H9 (cell line): Measurements from ENCODE around the gene TCF7L1. TPM values are rescaled to one million over a fixed set of nuclear protein-coding genes. Genes with fewer than 3 reads are reported as not detected.
A peak's percentile ranks its signal among the peaks of the same experiment; 100 is the strongest.

ENCODE experiments used
- DNase-seq: peaks from one replicate; pipeline ENCODE4 v3.0.0-alpha.2; 2017
- H2AFZ ChIP-seq: one replicate; pipeline ENCODE4 v1.6.1; 2013; ENCODE audit warnings: mild to moderate bottlenecking, low read length, control low read depth, moderate library complexity
- H2AK5ac ChIP-seq: 2 replicates; pipeline ENCODE4 v1.6.1; 2013; ENCODE audit warnings: low read length, control low read depth, mixed read lengths; ENCODE audit not compliant: insufficient read length
- H2BK120ac ChIP-seq: one replicate; pipeline ENCODE4 v1.6.1; 2013; ENCODE audit warnings: low read depth, mild to moderate bottlenecking, low read length, control low read depth, inconsistent platforms; ENCODE audit not compliant: poor library complexity, severe bottlenecking
- H2BK12ac ChIP-seq: 2 replicates; pipeline ENCODE4 v1.6.1; 2013; ENCODE audit warnings: low read length, control low read depth, mixed read lengths, low read depth; ENCODE audit not compliant: insufficient read length
- H2BK15ac ChIP-seq: 2 replicates; pipeline ENCODE4 v1.6.1; 2013; ENCODE audit warnings: low read depth, low read length, control low read depth
- H2BK20ac ChIP-seq: one replicate; pipeline ENCODE4 v1.6.1; 2013; ENCODE audit warnings: low read depth, mild to moderate bottlenecking, low read length, control low read depth, inconsistent platforms; ENCODE audit not compliant: poor library complexity, severe bottlenecking
- H2BK5ac ChIP-seq: 2 replicates; pipeline ENCODE4 v1.6.1; 2013; ENCODE audit warnings: low read length, control low read depth, mixed read lengths; ENCODE audit not compliant: insufficient read length
- H3K14ac ChIP-seq: 2 replicates; pipeline ENCODE4 v1.6.1; 2013; ENCODE audit warnings: low read length, control low read depth; ENCODE audit not compliant: insufficient read depth
- H3K18ac ChIP-seq: 2 replicates; pipeline ENCODE4 v1.6.1; 2013; ENCODE audit warnings: low read depth, mild to moderate bottlenecking, mixed read lengths, low read length, control low read depth; ENCODE audit not compliant: insufficient read length
- H3K23ac ChIP-seq: 2 replicates; pipeline ENCODE4 v1.6.1; 2013; ENCODE audit warnings: low read length, control low read depth, mixed read lengths, low read depth; ENCODE audit not compliant: insufficient read length
- H3K23me2 ChIP-seq: 2 replicates; pipeline ENCODE4 v1.6.1; 2013; ENCODE audit warnings: low read depth, mild to moderate bottlenecking, mixed read lengths, low read length, control low read depth; ENCODE audit not compliant: insufficient read length, poor library complexity, severe bottlenecking
- H3K27ac ChIP-seq: 2 replicates; pipeline ENCODE4 v1.5.1; 2013; ENCODE audit warnings: low read length, control low read depth, mixed read lengths, low read depth; ENCODE audit not compliant: insufficient read length
- H3K27me3 ChIP-seq: 2 replicates; pipeline ENCODE4 v1.6.1; 2013; ENCODE audit warnings: low read length, control low read depth, inconsistent platforms; ENCODE audit not compliant: insufficient read depth
- H3K4ac ChIP-seq: 2 replicates; pipeline ENCODE4 v1.6.1; 2013; ENCODE audit warnings: low read depth, mild to moderate bottlenecking, control low read depth, inconsistent platforms, low read length, moderate library complexity
- H3K4me1 ChIP-seq: 2 replicates; pipeline ENCODE4 v1.6.1; 2013; ENCODE audit warnings: low read length, control low read depth, inconsistent platforms; ENCODE audit not compliant: insufficient read depth
- H3K4me2 ChIP-seq: 2 replicates; pipeline ENCODE4 v1.6.1; 2013; ENCODE audit warnings: low read length, control low read depth, mixed read lengths; ENCODE audit not compliant: insufficient read length, insufficient read depth
- H3K56ac ChIP-seq: 2 replicates; pipeline ENCODE4 v1.6.1; 2013; ENCODE audit warnings: low read depth, mild to moderate bottlenecking, mixed read lengths, low read length, control low read depth; ENCODE audit not compliant: insufficient read length
- H3K79me1 ChIP-seq: 2 replicates; pipeline ENCODE4 v1.6.1; 2013; ENCODE audit warnings: low read depth, mild to moderate bottlenecking, moderate library complexity, low read length, control low read depth, inconsistent platforms; ENCODE audit not compliant: insufficient read depth, poor library complexity, severe bottlenecking
- H3K79me2 ChIP-seq: 2 replicates; pipeline ENCODE4 v1.6.1; 2013; ENCODE audit warnings: low read length, control low read depth, inconsistent platforms; ENCODE audit not compliant: insufficient read depth
- H3K9ac ChIP-seq: 2 replicates; pipeline ENCODE4 v1.6.1; 2013; ENCODE audit warnings: low read length, control low read depth, mixed read lengths; ENCODE audit not compliant: insufficient read length; ENCODE audit errors: extremely low read depth
- H3K9me3 ChIP-seq: one replicate; pipeline ENCODE4 v1.6.1; 2013; ENCODE audit warnings: low read depth, low read length, inconsistent platforms; ENCODE audit not compliant: control insufficient read depth
- H3T11ph ChIP-seq: one replicate; pipeline ENCODE4 v1.6.1; 2013; ENCODE audit warnings: mild to moderate bottlenecking, low read length, control low read depth, inconsistent platforms
- H4K20me1 ChIP-seq: one replicate; pipeline ENCODE4 v1.6.1; 2013; ENCODE audit not compliant: control insufficient read depth, insufficient read length, insufficient read depth
- H4K5ac ChIP-seq: 2 replicates; pipeline ENCODE4 v1.6.1; 2013; ENCODE audit warnings: low read depth, mild to moderate bottlenecking, mixed read lengths, low read length, control low read depth; ENCODE audit not compliant: insufficient read length
- H4K8ac ChIP-seq: replicated peaks from 2 replicates; pipeline ENCODE4 v1.6.1; 2013; ENCODE audit warnings: low read length, control low read depth, mixed read lengths, low read depth; ENCODE audit not compliant: insufficient read length
- H4K91ac ChIP-seq: 2 replicates; pipeline ENCODE4 v1.6.1; 2013; ENCODE audit warnings: low read depth, mild to moderate bottlenecking, moderate library complexity, mixed read lengths, low read length, control low read depth; ENCODE audit not compliant: insufficient read length
- H3K27ac Mint-ChIP-seq, 3 experiments: 2 replicates in 2 of 3; 3 replicates in 1 of 3; pipeline ENCODE4 v1.8.0; 2020 to 2021; ENCODE audit warnings: mixed read lengths in 3 of 3, mild to moderate bottlenecking in 1 of 3, moderate library complexity in 1 of 3
- H3K27me3 Mint-ChIP-seq: 2 replicates; pipeline ENCODE4 v1.8.0; 2021; ENCODE audit warnings: low read depth, mild to moderate bottlenecking, moderate library complexity, mixed read lengths
- H3K36me3 Mint-ChIP-seq, 3 experiments: 2 replicates in 2 of 3; 3 replicates in 1 of 3; pipeline ENCODE4 v1.8.0; 2020 to 2021; ENCODE audit warnings: low read depth in 3 of 3, mixed read lengths in 3 of 3; ENCODE audit not compliant: insufficient read depth in 1 of 3
- H3K4me1 Mint-ChIP-seq, 2 experiments: 2 replicates each; pipeline ENCODE4 v1.8.0; 2020; ENCODE audit warnings: mixed read lengths in 2 of 2
- H3K4me3 Mint-ChIP-seq, 2 experiments: 2 replicates in 1 of 2; 3 replicates in 1 of 2; pipeline ENCODE4 v1.8.0; 2020 to 2021; ENCODE audit warnings: mild to moderate bottlenecking in 2 of 2, mixed read lengths in 2 of 2, moderate library complexity in 1 of 2
- H3K9me3 Mint-ChIP-seq, 2 experiments: 2 replicates in 1 of 2; 3 replicates in 1 of 2; pipeline ENCODE4 v1.8.0; 2020; ENCODE audit warnings: mild to moderate bottlenecking in 2 of 2, mixed read lengths in 2 of 2, moderate library complexity in 1 of 2
- WGBS: extraction: QIAGEN DNeasy Blood & Tissue Kit; methylation state at CpG from one replicate; pipeline ENCODE4 v1.1.7; 2013; ENCODE audit warnings: missing lambda C conversion rate, low lambda C conversion rate, mixed read lengths; ENCODE audit not compliant: insufficient read length; ENCODE audit errors: extremely low coverage; 5-methylcytosine and 5-hydroxymethylcytosine counted together
- long read RNA-seq: library from polyadenylated mRNA; unstranded; transcript quantifications from one replicate; pipeline ENCODE4 v2.0.0, GENCODE V29; 2020
- total RNA-seq: library from RNA; stranded (reverse); gene quantifications from 2 replicates; pipeline ENCODE4 v1.2.1, GENCODE V29; 2021
- TF ChIP-seq, protein P1 (sequence below): fragments of 200-600 bp; sonication (generic); conservative IDR thresholded peaks from 3 replicates; pipeline ENCODE4 v1.8.0; 2021; ENCODE audit warnings: antibody characterized with exemption, mild to moderate bottlenecking

Gene TCF7L1, protein sequence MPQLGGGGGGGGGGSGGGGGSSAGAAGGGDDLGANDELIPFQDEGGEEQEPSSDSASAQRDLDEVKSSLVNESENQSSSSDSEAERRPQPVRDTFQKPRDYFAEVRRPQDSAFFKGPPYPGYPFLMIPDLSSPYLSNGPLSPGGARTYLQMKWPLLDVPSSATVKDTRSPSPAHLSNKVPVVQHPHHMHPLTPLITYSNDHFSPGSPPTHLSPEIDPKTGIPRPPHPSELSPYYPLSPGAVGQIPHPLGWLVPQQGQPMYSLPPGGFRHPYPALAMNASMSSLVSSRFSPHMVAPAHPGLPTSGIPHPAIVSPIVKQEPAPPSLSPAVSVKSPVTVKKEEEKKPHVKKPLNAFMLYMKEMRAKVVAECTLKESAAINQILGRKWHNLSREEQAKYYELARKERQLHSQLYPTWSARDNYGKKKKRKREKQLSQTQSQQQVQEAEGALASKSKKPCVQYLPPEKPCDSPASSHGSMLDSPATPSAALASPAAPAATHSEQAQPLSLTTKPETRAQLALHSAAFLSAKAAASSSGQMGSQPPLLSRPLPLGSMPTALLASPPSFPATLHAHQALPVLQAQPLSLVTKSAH
- total RNA-seq = 112 and 117 TPM in 2 replicates
- long read RNA-seq, partial matches to known transcripts = 36 of 46 reads
- long read RNA-seq, other reads (novel, unspliced or antisense) = 9 of 46 reads

DNA sequence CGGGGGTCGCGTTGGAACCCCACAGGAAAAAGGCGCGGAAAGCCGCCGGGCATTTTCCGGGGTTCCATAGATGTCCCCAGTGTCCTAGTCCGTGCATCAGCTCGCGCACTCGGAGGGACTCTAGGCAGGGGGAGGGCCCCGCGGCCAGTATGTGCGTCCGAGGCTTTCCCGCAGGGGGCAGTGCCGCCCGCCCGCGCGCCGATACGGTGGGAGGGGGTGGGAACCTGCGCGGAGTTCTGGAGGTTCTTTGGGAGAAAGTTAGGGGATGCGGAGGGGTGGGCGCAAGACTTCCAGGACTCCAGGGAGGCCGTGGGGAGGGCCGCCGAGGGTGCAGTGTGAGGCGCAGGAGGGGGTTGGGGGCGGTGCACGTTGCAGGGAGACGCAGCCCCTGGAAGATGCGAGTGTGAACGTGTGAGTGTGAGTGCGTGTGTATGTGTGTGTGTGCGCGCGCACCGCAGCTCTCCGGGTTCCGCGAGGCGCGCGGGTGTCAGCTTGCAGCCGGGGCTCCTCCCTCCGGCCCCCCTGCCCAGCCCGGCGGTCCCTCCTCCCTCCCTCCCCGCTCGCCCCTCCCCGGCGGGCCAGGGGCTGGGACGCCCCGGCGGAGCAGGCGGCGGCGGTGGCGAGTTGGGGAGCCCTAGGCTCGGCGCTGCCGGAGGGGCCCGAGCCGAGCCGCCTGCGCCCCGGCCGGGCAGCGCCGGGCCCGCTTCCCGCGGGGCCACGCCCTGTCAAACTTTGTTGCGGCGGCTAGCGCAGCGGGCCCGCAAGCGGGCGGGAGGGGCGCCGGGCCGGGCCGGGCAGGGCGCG is at the start of gene TCF7L1:
TCF7L1 (plus strand) TSS at position 559 of the 804 bp plus-strand sequence. CDS start 293 bp downstream, outside the sequence.
- H3K9ac ChIP-seq = peak within 1 kb of the TSS; percentile 94
- Mint-ChIP-seq H3K27ac (peak within 1 kb of the TSS; percentile 97 to 99 (median 98); a peak in 6 of 7 replicates), H3K4me1 (peaks cover 36 to 46% of the 10 kb centered on the region in 2 experiments), H3K36me3 (peaks cover 17 to 26% (median 25%) of the 10 kb centered on the region in 3 experiments), H3K27me3 (peaks cover 7% of the 10 kb centered on the region), H3K4me3 (peak within 1 kb of the TSS; percentile 88 to 93), H3K9me3 (no peaks in the 10 kb centered on the region; a peak in 1 of 5 replicates)
- no CpG with 5 or more reads among the region's 91 CpGs for WGBS
- no peak within 1 kb of the TSS for H2BK20ac ChIP-seq
- peak within 1 kb of the TSS; percentile 72 for H3K4me2 ChIP-seq
- no peaks in the 10 kb centered on the region for H4K20me1 ChIP-seq
- H2AFZ ChIP-seq = peak within 1 kb of the TSS; percentile 1
- peaks cover 4% of the 10 kb centered on the region for H3K23me2 ChIP-seq
- H3T11ph ChIP-seq = no peak within 1 kb of the TSS
- H3K9me3 ChIP-seq = no peaks in the 10 kb centered on the region
- H4K5ac ChIP-seq = no peak within 1 kb of the TSS
- no peaks in the 10 kb centered on the region for H3K27me3 ChIP-seq
- TF ChIP-seq, protein P1, sequence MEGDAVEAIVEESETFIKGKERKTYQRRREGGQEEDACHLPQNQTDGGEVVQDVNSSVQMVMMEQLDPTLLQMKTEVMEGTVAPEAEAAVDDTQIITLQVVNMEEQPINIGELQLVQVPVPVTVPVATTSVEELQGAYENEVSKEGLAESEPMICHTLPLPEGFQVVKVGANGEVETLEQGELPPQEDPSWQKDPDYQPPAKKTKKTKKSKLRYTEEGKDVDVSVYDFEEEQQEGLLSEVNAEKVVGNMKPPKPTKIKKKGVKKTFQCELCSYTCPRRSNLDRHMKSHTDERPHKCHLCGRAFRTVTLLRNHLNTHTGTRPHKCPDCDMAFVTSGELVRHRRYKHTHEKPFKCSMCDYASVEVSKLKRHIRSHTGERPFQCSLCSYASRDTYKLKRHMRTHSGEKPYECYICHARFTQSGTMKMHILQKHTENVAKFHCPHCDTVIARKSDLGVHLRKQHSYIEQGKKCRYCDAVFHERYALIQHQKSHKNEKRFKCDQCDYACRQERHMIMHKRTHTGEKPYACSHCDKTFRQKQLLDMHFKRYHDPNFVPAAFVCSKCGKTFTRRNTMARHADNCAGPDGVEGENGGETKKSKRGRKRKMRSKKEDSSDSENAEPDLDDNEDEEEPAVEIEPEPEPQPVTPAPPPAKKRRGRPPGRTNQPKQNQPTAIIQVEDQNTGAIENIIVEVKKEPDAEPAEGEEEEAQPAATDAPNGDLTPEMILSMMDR = peak; percentile 89
- H3K79me1 ChIP-seq = no peaks in the 10 kb centered on the region
- peaks cover 26% of the 10 kb centered on the region; the same call in 1 of the 2 replicates for H3K79me2 ChIP-seq
- H4K91ac ChIP-seq = peak within 1 kb of the TSS; percentile 37
- peak within 1 kb of the TSS; percentile 96 for H3K14ac ChIP-seq
- H3K4ac ChIP-seq = no peak within 1 kb of the TSS
- no peak within 1 kb of the TSS for H2BK120ac ChIP-seq
- H3K4me1 ChIP-seq = peaks cover 15% of the 10 kb centered on the region; the same call in 1 of the 2 replicates
- peak; percentile 92 for DNase-seq
- H3K27ac ChIP-seq = peak within 1 kb of the TSS; percentile 74
- H2BK5ac ChIP-seq = no peak within 1 kb of the TSS
- no peak within 1 kb of the TSS for H2BK12ac ChIP-seq
- no peak within 1 kb of the TSS for H2AK5ac ChIP-seq
- no peak within 1 kb of the TSS for H3K23ac ChIP-seq
- H3K18ac ChIP-seq = peak within 1 kb of the TSS; percentile 85
- no peak within 1 kb of the TSS for H4K8ac ChIP-seq
- H3K56ac ChIP-seq = no peak within 1 kb of the TSS
- no peak within 1 kb of the TSS for H2BK15ac ChIP-seq
